GOT3 (cell line): ENCODE data around the gene INPPL1.

Source experiments
- DNase-seq: peaks from one replicate; lab custom pipeline; 2025; ENCODE audit warnings: mixed read lengths; lab: John Stamatoyannopoulos, UW

The INPPL1 gene

DNA sequence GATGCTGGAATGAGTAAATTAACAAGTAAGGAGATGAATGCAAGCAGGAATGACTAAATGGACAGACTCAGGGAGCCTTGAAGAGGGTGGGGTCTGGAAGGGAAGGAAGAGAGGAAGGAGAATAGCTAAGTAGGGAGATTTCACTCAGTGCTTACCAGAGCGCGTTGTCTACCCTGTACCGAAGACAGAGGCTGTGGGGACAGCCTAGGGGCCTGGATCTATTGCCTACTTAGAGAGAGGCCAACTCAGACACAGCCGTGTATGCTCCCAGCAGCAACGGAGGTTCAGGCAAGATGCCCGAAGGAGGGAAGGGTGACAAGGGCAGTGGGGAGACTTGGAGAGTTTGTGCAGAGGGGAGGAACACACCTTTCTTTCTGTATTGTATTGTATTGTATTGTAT lies 7.9 kb upstream of the INPPL1 start, which contains the start of gene FOLR2:
Gene FOLR2, plus strand, starts transcription at position 157 of the 400 bp plus-strand sequence. CDS start 1,791 bp downstream, outside the sequence.
- no peak for DNase-seq

DNA sequence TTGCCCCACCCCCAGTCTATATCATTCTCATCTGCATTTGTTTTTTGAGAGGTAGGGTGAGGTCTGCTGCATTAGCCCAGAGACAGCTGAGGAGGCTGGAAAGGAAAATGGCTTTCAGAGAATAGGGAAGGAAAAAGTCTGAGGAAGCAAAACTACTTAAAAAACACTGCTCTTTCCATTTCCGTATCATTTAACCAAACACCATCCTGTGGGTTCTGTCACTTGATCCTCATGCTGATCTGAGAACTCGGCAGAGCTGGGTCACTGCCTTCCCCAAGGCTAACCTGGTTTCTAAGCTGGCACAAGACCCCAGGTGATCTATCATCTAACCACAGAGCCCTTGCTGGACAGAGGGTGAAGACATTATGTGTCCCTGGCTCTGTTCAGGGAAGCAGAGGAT lies 6.7 kb upstream of the INPPL1 start:
- DNase-seq: no peak

DNA sequence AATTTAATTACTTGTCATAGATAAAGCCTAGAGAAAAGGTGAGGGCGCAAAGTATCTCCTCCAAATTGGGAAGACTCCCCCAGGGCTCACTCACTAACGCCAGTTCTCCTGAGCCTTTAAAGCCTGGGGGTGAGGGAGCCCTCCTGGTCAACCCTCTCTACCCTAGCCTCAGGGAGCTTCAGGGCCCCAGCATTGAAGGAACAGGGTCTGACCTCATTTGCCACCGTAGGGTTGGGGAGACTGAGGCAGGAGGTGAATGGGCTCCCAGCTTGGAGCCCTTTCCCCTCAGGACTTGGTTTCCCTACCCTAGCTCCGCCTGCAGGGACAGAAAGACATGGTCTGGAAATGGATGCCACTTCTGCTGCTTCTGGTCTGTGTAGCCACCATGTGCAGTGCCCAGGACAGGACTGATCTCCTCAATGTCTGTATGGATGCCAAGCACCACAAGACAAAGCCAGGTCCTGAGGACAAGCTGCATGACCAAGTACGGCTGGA lies 6.3 kb upstream of the INPPL1 start:
- DNase-seq: no peak

DNA sequence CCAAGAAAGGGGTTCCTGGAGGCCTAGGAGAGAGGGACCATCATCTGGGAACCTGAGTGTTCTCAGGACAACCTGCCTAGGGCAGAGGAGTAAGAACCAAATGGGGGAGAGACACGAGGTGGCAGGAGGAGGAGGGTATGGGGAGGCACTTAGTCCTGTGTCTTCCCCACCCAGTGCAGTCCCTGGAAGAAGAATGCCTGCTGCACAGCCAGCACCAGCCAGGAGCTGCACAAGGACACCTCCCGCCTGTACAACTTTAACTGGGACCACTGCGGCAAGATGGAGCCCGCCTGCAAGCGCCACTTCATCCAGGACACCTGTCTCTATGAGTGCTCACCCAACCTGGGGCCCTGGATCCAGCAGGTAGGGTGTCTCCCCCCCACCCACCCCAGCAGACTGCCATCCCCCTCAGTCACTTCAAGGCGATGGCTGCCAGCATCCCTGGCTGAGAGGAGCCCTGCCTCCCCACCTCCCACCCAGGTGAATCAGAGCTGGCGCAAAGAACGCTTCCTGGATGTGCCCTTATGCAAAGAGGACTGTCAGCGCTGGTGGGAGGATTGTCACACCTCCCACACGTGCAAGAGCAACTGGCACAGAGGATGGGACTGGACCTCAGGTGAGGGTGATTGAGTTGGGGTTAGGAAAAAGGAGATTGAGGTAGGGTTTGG lies 3.7 kb upstream of the INPPL1 start:
- DNase-seq: no peak

DNA sequence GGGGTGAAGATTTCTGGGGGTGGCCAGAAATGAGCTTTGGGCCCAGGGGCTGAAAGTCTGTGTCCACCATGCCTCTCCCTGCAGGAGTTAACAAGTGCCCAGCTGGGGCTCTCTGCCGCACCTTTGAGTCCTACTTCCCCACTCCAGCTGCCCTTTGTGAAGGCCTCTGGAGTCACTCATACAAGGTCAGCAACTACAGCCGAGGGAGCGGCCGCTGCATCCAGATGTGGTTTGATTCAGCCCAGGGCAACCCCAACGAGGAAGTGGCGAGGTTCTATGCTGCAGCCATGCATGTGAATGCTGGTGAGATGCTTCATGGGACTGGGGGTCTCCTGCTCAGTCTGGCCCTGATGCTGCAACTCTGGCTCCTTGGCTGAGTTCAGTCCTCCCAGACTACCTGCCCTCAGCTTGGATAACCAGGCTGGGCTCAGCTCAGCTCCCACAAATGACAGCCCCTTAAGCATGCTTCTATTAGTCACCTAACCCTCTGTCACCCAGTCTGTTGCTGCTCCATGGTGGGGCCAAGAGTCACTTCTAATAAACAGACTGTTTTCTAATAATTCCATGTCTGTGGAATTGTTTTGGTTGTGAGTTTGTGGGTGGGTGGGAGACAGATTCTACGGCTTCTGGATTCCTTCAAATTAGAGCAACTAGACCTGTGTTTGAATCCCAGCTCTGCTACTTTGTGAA lies 3.0 kb upstream of the INPPL1 start:
- DNase-seq: no peak

DNA sequence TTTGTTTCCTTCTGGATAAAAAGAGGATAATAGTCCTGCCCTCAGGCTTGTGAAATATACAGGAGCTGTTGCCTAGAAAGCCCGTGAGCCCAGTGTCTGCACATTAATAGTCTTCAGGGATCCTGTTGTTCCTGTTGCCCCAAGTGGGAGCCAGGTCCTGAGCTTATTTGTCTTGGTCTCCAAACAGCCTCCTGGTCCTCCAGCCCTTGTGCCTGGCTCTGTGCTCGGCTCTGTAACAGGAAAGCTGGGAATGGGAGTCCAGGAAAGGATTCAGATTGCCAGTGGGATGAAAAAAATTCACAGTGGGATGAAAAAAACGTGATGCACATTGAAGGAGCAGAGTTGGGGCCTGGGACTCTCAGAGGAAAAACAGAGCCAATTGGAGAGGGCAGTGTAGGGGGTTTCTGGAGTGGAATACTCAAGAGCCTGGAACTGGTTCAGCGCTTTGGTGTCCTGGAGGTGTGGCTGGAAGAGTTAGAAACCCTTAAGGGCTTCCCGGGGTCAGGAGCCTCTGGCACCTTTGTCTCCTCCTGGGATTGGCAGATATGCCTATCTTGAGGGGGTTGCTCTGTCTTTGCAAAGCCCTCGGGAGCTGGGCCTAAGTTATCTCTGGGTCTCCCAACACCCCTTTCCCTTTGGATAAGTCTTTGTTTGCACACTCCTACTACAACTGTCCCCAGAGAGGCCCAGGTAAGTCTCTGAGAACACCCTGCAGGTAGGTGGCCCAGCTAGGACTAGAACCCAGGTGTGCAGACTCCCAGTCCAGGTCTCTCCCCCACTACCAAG lies 2.3 kb upstream of the INPPL1 start:
- DNase-seq: no peak

DNA sequence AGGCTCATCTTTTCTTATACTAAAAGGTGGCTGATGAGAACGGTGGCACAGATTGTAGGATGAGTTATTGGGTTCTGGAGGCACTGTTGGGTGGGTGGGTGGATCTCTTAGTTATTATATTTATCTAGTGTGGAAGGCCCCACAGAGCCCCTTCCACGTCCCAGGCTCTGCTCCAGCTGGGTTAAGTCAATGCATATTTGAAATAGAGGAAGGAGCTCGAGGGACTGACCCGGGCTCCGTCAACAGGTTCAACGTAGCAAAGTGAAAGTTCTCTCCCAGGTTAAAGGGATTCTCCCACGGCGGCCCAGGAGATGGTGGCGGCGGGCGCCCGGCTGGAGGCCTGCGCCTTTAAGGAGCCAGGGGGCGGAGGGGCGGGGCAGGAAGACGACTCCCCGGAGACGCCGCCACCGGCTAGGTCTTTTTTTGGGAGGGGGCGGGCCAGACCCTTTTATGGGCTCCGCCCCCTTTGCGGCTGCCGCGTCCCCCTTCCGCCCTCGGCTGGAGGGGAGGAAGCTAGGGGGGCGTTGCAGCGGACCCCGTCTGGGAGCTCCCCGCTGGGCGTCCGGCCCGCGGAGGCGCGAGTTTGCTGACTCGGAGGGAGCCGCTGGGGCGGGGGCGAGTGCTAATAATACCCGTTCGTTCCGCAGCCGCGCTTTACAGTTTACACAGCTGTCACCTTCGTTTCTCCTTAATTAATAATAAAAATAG lies 1.5 kb upstream of the INPPL1 start:
- DNase-seq: peak; percentile 60

DNA sequence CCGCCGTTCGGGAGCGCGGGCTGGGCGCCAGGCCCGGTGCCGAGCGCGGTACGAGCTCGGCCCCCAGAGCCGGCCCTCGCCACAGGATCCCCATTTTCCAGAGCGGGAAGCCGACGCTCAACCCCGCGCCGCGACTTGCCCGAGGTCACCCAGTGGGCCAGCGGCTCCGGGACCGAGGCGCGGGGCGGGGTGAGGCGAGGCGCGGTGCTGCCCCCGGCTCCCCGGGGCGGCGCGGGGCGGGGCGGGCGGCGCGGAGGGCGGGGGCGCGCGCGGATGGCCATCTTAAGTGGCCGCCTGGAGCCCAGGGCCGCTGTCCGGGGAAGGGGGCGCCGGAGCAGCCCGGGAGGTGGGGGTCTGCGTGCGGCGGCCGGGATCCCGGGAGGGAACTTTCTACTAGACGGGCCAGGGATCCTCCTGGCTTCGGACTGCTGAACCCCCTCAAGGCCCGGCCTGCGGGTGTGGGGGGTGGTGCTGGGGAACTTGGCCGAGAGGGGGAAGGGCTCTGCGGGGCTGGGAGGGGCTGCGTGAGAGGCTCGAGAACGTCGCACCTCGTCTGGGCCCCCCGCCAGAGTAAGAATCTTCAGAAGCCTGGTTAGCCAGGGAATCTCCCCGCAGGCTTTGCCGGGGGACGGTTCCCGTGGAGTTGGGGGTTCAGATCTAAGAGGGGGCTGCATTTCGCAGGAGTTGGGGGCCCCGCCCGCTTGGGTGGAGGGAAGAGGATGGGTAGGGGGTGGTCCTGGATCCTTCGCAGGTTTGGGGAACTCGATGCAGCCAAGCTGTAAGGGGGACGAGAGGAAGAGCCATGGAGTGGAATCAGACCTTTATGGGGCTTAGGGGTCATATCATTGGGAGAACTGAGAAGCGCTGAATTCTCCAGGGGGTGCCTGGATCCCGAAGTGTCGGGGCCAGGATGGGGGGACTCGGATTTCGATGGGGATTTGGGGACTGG lies 678 bp upstream of the INPPL1 start:
- no peak for DNase-seq

DNA sequence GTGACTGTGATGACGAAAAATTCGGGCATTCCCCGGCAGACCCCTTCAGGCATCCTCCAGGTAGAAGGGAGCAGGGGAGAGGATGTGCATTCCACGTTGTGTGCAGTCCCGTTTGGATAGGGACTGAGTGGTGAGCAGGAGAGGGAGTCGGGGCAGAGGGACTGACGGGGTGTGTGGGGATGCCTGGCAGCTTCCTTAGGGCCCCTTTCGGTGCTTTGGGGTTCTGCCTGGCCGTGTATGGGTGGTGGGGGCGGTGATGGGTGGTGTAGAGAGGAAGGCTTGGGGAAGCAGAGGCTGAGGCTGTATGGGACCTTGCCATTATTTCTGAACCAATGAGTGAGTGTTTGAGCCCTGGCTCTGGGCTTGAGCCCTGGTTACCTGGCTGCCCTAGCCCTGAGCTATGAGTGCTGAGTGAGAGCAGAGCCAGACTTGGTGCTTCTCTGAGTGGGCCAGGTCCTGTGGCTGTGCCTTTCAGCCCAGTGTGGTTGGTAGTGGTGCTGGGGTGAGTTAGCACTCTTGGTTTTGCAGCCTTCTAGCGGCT lies 914 bp downstream of the INPPL1 start:
- no peak for DNase-seq

DNA sequence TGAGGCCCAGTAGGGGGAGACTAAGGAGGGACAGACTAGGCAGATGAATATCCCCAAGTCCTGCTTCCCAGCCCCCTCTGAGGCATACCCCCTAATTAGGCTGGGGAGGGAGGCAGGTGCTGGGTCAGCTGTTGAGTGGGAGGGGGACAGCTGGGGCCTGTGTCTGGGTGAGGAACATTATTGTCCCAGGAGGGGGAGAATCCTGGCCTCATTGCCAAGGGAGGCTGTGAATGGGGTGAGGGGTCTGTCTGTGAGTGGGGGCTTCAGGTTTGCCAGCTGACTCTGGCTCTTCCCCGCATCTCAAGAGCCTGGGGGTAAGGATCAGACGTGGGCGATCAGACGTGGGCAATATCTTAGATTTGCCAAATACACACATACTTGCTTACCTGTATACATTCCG lies 2.1 kb downstream of the INPPL1 start:
- DNase-seq: no peak

DNA sequence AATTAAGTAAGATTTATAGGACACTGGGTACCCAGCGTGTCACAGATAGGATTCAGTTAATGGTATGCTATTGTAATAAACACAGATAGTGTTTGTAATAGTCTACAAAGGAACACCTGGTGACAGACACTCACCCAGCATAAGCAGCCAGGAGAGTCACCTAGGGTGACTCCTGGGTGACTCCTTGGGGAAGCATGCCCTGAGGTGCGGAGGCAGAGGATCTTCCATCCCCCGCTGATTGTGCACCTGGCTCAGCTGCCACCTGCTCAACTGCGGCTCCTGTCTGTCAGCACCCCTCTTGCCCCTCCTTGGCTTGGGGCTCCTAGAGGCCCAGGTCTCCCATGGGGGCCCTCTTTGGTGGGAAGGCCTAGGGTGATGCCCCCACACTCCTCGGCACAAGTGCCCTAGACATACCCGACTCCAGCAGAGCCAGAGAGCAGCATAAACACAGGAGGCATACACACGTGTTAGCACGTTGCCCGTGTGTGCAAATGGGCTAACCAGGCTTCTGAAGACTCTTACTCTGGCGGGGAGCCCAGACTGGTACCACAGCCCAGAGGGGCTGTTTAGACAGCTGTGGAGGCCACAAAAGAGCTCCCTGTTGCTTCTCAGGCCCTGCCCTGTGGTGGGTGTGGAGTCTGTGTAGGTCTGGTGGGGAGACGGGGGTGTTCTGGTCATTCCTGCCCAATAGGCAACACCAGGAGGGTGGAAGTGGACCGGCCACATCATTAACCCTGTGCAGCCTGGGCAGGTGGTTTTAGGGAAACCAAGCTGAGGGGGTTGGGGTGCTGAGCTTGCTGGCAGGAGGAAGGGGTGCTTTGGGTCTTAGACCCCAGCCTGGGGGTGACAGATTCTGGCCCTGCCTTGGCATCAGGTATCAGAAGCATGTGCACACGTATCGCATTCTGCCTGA lies 3.0 kb downstream of the INPPL1 start:
- no peak for DNase-seq

DNA sequence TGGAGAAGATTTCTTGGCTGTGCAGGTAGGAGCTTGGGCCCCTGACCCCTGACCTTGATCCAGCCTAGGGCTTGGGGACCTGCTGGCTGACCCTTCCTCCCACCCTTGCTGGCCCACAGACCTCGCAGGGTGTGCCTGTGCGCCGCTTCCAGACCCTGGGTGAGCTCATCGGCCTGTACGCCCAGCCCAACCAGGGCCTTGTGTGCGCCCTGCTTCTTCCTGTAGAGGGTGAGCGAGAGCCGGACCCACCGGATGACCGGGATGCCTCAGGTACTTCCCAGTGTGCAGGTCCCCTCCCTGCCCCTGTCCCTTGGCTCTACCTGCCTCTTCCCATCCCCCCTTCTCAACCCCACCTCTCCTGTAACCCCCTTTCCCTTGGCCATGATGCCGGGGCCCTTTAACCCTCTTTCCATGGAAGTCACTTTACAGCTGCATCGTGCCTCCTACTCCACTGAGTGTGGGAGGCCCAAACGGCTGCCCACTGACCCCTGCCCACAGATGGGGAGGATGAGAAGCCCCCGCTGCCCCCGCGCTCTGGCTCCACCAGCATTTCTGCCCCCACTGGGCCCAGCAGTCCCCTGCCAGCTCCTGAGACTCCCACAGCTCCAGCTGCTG lies 3.8 kb downstream of the INPPL1 start:
- DNase-seq: no peak

DNA sequence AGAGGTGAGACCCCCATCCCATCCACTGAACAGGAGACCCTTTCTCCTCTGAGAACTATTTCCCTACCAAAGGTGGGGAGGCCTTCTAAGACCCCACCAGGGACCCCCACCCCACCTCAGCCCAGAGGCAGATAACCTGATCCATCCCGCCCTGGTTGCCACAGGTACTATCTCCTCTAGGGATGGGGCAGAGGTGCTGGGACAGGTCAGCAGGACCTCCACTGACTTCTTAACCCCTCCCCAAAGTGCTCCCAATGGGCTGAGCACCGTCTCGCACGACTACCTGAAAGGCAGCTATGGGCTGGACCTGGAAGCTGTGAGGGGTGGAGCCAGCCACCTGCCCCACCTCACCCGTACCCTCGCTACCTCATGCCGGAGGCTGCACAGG lies 4.3 kb downstream of the INPPL1 start:
- DNase-seq: no peak

DNA sequence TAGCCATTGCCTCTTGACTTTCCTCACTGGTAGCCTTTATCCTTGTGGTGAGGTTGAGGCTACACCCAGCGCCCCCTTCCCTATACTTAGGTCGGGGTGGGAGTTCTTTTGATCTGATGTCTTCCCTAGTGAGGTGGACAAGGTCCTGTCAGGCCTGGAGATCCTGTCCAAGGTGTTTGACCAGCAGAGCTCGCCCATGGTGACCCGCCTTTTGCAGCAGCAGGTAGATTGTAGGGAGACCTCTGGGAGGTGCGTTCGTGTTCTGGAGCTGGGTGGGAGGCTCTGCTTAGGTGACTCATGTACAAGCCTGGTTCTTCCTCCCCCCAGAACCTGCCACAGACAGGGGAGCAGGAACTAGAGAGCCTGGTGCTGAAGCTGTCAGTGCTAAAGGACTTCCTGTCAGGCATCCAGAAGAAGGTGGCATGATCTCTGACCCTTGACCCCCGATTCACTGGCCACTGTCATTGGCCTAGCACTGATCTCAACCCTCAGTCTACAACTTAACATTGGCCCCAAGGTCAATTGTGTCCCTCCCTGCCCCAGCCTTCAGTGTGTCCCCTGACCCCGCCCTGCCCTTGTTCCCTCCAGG lies 4.9 kb downstream of the INPPL1 start:
- DNase-seq: no peak

DNA sequence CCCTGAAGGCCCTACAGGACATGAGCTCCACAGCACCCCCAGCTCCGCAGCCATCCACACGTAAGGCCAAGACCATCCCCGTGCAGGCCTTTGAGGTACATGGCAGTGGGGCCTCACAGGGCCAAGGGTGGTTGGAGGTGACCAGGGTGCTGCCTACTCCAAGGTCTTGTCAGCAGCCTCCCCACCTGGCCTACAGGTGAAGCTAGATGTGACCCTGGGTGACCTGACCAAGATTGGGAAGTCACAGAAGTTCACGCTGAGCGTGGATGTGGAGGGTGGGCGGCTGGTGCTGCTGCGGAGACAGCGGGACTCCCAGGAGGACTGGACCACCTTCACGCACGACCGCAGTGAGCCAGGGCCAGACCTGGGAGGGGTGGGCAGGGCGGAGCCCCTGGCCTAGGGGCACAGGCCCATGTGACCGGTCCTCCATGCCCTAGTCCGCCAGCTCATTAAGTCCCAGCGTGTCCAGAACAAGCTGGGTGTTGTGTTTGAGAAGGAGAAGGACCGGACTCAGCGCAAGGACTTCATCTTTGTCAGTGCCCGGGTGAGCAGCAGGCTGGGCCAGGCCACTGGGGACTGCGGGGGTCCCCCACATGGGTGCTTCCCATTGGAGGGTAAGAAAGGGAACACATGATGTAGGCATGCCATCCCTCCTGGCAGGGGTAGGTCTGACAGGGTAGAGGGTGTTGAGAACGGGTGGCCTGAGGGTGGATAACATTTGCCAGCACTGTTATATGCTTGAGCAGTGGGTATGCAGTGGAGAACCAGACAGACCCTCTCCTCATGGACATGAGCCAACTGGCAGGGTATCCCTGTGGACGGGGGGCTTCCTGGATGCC lies 5.6 kb downstream of the INPPL1 start:
- DNase-seq: no peak

DNA sequence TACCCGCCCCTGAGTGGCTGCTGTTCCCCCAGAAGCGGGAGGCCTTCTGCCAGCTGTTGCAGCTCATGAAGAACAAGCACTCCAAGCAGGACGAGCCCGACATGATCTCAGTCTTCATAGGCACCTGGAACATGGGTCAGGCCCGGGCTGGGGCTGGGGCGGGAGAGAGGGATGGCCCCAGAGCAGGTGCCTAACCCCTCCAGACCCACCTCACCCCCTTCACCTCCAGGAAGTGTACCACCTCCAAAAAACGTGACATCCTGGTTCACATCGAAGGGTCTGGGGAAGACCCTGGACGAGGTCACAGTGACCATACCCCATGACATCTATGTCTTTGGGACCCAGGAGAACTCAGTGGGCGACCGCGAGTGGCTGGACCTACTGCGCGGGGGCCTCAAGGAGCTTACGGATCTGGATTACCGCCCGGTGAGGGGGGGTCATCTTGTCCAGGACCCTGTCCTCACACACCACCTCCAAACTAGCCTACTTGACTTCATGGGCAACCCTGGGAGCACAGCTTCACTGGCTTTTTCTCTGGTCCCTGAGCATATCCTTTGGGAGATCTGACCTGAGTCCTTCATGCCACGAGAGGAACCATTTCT lies 6.3 kb downstream of the INPPL1 start:
- no peak for DNase-seq
